Stimulated activated CD4-positive, alpha-beta T cell treated with anti-CD3 and anti-CD28 coated beads, Interleukin-12 subunit alpha, Interleukin-12 subunit beta, amount 100 ng/mL, for 48 hours (primary cell): ENCODE data around the gene YAP1.
"Not testable (repeated sequence)": the region's sequence is repeated elsewhere in the genome, so short reads cannot be mapped to it uniquely, and the experiment has no call there.

Experiments used
- DNase-seq, 3 donors: peaks; one replicate each; pipeline ENCODE4 v3.0.0-alpha.2; 2020; ENCODE audit warnings: low read depth in 2 of 3, low spot score in 1 of 3

YAP1 gene

DNA sequence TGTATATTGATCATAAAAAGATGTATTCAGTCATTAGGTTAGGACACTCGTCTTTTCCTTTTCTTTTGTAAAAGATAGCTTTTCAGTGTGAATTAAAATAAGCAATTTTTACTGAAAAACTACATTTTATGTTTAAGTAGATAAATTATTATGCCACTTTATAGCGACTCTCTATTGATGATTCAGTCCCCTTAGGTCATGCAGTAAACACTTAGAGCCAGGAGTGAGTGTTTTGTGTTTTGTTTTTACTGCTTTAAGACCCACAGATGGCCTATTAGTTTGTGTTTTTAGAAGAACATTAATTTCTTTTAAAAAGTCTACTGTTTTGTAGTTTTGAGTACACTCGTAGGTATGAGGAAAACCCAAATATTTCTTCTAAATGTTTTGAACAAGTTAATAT lies 86.6 kb downstream of the YAP1 start:
- no peak for DNase-seq

DNA sequence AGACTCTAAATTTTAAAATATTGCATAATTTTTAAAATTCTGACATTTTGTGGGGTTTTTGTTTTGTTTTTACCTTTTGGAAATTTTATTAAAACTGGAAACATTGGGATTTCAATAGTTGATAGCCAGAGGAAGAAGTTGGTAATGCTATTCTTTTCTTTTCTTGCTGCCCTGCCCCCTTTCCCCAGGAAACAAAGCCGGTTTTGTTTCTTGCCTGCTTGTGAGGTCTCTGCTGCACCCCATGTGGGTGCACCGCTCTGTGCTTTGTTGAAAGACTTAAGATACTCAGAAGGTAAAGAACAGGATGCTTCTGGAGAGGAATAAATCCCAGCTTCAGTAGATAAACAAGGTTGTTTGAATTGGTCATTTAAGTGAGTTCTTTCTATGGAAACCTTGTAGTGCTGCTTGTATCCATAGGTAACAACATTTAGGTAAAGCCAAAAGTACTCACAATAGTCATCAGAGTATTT lies 87.5 kb downstream of the YAP1 start:
- no peak for DNase-seq

DNA sequence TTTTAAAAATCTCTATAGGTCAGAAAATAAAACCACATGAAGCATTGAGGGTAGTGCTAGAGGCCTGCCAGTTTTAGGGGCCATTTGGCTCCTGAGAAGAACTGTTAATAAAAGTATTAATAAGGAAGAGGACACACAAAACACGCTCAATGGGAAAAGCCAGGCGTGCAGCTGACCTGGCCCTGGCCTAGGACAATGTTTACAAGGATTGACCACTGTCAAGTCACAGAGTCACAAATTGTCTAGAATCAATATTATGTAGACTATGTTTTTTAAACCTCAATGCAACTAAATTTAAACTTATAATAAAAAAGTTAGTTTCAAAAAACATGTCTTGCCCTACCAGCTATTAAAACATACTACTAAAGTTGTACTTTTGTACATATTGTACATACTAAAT lies 89.4 kb downstream of the YAP1 start:
- DNase-seq = no peak

DNA sequence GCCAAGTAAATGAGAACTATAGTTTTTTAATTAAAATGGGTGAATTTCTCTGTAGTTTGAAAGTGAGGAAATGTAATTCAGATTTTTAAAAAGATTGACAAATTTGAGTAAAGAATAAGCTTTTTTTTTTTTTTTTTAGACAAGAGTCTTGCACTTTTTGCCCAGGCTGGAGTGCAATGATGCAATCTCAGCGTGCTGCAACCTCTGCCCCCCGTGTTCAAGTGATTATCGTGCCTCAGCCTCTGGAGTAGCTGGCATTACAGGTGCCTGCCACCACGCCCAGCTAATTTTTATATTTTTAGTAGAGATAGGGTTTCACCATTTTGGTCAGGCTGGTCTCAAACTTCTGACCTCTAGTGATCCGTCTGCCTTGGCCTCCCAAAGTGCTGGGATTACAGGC lies 90.1 kb downstream of the YAP1 start:
- not testable (repeated sequence) for DNase-seq

DNA sequence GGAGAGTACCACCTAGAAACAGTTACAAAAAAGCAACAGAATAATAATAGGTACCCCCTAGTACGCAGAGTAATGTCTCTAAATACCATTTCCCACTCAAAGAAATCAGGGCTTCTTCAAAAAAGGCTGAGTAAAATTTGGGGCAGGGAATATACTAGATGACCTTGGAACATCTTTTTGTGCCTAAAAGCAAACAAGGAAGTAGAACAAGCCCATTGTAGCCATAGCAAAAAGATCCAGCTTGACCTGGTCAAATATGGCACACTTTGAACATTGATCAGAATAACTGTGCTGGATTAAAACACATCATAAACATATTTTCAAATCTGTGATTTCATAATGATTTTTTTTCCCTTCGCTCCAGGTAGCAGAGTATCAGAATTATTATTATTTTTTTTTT lies 91.5 kb downstream of the YAP1 start:
- no peak for DNase-seq

DNA sequence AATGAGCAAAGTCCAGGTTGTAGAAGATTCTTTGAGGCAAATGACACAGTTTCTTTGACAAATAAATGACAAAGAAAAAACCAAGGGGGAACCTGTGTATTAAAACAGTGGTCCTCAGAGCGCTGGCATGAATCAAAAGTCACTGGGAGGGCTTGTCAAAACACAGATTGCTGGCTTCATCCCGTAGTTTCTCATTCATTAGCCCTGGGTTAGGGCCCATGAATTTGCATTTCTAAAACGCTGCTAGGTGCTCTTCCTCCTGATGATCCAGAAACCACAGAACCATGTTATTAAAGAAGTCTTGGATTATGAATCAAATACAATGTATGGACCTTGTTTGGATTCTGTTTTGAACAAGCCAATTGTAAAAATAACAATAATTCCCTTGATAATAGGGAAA lies 92.7 kb downstream of the YAP1 start:
- no peak for DNase-seq

DNA sequence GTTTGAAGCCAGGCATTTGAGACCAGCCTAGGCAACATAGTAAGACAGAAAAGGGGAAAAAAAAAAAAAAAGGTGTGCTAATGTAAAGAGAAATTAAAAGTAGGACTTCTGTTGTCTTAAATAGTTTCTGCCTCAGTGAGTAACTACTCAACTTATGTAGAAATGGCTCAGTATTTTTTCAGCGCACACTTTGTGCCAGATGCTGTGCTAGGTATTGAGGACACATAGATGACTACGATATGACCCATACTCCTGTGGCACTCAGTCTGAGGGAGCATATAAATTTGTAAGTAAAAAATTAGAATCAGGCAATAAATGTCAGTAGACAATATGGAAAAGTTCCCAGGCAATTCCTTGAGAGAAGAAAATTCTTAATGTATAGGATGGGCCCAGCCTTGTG lies 93.9 kb downstream of the YAP1 start:
- DNase-seq = no peak

DNA sequence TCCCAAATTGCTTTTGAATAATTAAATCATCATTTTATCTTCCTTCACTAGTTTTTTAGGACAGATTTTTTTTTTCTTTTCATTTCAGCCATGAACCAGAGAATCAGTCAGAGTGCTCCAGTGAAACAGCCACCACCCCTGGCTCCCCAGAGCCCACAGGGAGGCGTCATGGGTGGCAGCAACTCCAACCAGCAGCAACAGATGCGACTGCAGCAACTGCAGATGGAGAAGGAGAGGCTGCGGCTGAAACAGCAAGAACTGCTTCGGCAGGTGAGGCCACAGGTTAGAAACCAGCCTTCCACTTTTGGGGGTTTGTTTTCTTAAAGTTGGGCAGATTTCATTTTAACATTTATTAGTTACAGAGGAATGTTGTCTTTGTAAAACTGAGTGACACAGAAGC lies 95.6 kb downstream of the YAP1 start:
- DNase-seq = no peak

DNA sequence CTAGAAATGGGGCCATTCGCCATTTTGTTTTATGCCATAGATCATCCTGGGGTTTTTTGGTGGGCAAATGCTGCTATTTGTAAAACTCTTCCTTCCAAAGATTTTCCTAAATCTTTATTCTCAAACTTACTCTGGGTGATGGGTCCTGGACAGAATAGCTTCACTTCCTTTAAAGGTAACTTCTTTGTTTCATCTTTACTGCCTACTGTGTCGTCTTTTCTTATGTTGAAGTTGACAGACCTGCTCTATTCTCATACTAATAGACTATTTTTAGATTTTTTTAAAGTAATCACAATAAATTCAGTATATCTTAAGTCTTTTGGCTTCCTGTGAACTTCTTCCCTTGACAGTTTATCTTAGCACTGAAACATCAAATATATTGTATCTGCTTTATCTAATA lies 98.6 kb downstream of the YAP1 start:
- DNase-seq = no peak

DNA sequence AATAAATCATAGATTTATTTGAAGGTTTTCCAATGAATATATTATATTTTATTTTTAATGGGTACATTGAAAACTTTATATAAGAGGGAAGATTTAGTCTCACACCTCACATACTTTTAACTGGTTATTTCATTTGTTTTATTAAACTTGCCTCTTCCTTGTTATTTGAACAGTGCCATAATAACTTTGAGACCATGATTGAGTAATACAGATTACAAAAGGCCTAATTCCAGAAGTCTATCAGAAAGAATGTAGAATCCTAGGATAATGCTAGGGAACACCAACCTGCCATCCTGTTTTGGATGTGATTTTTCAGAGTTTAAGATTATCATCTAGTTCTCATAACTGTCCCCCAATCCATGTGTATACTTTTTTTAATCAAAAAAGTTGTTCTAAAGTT lies 104.4 kb downstream of the YAP1 start:
- no peak for DNase-seq

DNA sequence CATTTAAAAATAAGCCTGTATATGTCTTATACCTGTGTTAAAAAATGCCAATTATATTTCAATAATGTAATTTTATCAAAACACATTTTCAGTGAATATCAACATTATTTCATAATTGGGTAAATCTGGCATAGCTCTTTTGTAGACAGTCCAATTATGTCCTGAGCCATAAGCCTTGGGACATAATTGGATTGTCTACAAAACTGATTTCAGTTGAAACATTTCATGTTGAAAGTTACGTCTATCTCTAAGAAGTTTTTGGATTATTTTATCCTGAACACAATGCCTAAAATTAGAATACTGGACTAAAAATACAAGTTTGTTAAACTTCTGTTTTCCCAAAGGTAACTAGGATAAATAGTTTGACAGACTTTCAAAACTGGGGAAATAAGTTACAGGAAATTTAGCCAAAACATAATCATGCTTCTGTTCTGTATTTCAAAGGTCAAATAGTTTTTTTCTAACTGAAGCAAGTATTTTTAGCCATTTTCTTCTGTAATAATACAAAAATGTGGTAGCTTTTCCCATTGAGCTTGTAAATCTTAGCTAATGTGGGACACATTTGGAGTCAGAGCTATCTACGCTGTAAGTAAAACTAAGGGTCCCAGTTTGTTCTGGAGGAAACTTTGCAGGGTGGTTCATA lies 106.3 kb downstream of the YAP1 start:
- no peak for DNase-seq

DNA sequence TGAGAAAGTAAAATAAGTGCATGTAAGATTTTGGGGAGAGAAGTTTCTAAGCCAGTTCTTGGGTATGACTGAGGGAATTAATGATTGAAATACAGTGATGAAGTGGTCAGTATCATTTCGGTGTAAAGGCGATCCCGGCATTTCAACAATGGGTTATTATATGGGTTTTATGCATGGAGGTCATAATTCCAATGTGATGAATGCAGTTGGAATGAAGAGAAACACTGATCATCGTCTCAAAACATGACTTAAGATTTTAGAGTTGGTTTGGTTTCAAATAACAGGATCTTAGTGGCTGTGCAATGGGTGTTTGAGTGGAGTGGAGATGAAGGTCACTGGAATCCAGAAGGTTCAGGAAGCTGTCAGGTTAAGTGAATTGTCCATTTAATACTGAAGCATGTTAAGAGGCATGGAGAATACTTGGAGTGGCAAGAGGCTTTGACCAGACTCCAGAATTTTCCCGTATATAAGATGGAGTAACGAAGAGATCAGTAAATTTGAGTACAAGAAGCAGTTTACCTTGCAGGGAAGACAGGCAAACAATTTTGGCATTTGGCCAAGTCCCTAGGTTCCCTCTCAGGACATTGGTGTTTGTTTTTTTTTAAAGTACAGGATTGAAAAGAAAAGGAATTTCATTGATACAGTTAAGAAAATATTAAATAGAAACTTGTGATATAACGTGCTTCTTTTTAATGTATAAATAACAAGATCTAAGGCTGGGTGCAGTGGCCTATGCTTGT lies 110.7 kb downstream of the YAP1 start:
- DNase-seq = no peak

DNA sequence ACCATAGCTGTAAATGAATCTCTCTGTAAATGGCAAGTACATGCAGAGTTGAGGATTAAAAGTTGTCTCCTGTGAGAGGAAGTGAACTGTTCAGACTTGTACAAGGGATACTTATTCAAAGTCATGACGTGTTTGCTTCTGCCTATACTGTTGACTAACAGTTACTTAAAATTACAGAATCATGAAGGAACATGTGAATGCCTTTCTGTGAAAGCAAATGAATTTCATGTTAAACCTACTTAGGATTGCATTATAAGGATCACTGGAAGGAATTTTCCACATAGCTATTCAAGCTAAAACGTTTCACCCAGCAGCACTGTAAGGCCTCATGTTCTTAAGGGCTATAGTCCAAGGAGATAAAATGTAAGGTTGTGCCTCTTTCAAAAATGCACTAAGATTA lies 113.6 kb downstream of the YAP1 start:
- no peak for DNase-seq

DNA sequence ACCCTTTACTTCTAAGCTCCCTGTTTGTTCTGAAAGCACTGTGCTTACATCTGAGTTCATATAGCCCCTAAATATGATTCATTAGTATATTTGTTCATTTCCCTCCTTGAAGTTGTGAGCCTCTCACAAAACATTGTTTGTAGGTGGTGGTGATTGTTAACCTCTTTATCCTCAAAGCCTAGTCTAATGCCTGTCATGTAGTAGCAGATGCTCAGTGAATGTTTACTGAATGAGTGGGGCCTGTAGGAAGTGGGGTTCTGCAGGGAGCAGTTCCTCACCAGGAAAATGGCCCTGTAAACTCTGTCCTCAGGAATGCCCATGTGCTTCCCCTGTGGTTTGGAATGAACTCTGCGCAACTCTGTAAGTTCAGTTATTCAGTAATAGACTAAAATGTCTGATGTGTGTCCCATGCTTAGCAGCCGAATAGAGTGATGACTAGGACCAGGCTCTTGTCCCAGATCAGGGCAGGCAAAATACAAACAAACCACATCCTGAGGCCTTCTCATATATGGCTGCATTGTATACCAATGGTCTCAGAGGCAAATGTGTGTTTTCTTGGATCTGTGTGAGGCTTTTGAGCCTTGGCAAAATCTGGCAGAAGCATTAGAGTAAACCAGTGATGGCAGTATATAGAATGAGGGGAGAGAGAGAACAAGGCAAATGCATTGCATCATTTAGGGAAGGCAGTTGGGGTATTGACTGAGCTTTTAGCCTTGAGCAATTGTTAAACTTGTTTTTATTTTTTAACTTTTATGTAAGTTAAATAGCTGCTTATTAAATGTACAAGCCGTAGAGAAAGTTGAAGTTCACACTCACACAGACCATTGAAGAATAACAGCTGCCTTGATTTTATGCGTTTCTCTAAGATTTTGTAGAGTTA lies 115.7 kb downstream of the YAP1 start:
- no peak for DNase-seq

DNA sequence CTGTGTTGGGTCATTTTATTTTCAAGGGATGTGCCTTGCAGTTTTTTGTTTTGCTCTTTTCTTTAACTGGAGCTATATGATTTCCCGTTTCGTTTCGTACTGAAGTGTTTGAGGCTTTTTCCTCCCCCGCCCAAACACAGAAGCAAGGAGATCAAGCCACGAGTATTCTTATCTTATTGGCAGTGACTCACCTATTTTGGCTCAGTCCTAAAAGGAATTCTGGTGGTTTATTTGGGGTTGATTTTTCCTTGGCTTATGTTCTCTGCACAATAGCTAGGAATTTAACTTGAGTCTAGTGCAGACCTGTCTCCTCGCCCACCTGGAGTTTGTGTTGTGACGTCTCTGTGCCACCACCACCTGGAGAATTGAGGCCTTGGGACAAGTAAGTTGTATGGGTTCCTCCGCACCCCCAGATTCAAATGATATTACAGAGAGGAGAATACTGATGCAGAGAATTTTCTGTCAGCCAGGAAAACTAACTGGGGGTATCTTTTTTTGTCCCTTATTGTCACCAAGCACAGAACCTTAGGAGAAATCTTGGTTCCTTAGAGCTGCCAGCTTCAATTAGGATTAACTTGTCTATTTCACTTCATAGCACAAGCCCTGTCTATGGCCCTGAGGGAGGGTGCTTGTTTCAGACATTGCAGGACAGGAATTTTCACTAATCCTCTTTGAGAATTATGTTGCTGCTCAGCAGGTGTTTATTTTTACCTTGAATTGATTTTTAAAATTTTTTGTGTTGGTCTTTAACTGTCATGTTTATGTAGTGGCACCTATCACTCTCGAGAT lies 116.6 kb downstream of the YAP1 start:
- no peak for DNase-seq

DNA sequence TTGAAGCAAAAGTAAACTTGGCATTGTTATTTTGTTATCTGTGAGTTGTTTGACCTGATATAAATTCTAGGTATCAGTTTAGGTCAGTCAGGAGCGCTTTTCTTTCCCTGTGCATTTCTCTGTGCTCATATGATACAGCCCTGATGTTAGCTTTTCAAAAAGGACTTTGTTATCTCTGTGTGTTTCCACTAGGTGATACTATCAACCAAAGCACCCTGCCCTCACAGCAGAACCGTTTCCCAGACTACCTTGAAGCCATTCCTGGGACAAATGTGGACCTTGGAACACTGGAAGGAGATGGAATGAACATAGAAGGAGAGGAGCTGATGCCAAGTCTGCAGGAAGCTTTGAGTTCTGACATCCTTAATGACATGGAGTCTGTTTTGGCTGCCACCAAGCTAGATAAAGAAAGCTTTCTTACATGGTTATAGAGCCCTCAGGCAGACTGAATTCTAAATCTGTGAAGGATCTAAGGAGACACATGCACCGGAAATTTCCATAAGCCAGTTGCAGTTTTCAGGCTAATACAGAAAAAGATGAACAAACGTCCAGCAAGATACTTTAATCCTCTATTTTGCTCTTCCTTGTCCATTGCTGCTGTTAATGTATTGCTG lies 119.4 kb downstream of the YAP1 start:
- DNase-seq = no peak

DNA sequence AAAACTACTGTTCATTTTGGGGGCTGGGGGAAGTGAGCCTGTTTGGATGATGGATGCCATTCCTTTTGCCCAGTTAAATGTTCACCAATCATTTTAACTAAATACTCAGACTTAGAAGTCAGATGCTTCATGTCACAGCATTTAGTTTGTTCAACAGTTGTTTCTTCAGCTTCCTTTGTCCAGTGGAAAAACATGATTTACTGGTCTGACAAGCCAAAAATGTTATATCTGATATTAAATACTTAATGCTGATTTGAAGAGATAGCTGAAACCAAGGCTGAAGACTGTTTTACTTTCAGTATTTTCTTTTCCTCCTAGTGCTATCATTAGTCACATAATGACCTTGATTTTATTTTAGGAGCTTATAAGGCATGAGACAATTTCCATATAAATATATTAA lies 119.9 kb downstream of the YAP1 start:
- no peak for DNase-seq

DNA sequence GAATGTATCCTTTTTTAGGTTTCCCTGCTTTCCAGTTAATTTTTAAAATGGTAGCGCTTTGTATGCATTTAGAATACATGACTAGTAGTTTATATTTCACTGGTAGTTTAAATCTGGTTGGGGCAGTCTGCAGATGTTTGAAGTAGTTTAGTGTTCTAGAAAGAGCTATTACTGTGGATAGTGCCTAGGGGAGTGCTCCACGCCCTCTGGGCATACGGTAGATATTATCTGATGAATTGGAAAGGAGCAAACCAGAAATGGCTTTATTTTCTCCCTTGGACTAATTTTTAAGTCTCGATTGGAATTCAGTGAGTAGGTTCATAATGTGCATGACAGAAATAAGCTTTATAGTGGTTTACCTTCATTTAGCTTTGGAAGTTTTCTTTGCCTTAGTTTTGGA lies 120.7 kb downstream of the YAP1 start:
- no peak for DNase-seq

DNA sequence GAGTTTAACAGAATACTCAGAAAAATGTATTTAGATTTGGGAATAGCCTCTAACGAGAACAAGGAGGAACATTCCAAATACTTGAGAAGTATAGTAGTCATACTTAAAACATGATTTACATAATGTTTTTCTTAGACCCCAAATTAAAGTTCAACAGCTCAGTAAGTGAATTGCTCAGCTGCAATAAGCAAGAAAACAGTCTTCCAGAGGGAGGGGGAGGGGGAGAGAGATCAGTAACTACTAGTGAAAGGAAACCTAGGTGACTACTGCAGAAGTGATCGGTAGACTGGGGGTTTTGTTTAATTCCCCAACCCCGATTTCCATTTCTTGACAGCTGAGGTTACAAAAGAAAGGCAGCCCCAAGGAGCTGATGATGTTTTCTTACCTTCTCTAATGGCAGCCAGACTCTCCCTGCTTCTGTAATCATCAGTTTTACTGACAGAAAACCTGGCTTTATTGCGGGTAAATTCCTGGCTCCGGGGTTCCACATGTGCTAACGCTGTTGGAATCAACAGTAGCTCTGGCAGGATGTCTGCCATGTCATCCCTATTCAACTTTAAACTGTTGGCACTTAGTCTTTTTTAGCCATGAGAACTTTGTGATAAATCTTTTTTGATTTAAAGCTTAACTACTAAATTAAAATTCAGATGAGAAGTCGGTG lies 124.7 kb downstream of the YAP1 start:
- DNase-seq = no peak

DNA sequence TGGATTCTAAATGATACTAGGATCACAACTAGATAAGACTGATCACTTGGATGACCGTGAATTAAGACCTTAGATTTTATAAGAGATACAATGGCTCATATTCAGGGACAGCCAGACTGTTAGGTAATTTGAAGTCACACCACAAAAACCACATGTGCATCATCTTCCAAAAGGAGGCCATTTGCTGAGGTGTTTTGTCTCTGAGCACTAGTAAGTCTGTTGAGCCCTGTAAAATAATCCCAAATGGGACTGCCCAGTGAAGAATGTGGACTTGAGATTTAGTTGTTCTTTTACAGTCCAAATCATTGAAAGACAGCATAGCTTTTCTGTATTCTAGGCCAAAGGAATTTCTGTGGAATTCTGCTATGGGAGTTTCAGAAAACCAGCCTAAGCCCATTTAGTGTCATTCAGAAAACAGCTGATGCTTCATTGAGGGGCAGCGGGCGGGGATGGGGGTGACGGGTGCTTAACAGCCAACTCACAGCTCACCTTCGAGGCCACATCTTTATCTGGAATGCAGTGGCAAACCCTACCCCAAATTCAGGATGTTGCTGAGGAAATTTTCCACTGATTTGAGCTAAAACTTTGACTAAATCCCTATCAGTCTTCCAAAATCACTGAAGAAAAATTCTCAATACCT lies 127.0 kb downstream of the YAP1 start:
- DNase-seq = no peak
